OCI-LY1 (cell line): ENCODE data around the gene IGFALS.

ENCODE experiments used
- CTCF ChIP-seq: fragments of 200-600 bp; sonication (generic), shearing (Covaris generic); IDR thresholded peaks from 2 replicates; pipeline ENCODE4 v1.5.1; 2017; ENCODE audit warnings: mild to moderate bottlenecking, antibody characterized with exemption, low read length, moderate library complexity, mixed read lengths
- EZH2 ChIP-seq: fragments of 200-600 bp; sonication (generic), shearing (Covaris generic); IDR thresholded peaks from 2 replicates; pipeline ENCODE4 v1.8.0; 2017; ENCODE audit warnings: borderline replicate concordance, mixed run types, mild to moderate bottlenecking, antibody characterized with exemption, low read length, moderate library complexity, mixed read lengths

GRCh38 chr16:1767116-1767994 lies 26.1 kb downstream of the IGFALS start:
- no peak for TF ChIP-seq CTCF
- no peak for TF ChIP-seq EZH2
